Amniotic epithelial cell (primary cell): ENCODE measurements around the gene NSMF.
"Not testable (repeated sequence)": the region's sequence is repeated elsewhere in the genome, so short reads cannot be mapped to it uniquely, and the experiment has no call there.

Experiments
- DNase-seq: peaks from one replicate; pipeline ENCODE4 v3.0.0-alpha.2; 2010; ENCODE audit warnings: low read depth

Gene NSMF

GRCh38 chr9:137410236-137410890, 48.8 kb downstream of the NSMF start:
- not testable (repeated sequence) for DNase-seq

DNA sequence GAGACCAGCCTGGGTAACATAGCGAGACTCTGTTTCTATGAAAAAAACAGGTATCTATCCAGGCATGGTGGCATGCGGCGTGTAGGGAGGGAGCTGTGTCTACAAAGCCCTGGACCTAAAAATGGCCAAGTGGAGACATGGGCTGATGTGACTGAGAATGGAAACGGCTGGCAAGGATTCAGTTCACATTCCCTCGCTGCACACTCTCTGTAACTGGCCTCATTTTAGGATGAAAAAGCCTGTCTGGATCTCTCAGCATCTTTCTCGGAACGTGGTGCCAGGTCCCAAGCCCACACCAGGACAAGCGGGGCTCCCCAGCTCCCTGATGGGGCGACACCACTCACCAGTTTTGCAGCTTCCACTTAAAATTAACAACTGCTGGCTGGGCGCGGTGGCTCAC, 49.6 kb downstream of the NSMF start:
- DNase-seq = no peak

DNA sequence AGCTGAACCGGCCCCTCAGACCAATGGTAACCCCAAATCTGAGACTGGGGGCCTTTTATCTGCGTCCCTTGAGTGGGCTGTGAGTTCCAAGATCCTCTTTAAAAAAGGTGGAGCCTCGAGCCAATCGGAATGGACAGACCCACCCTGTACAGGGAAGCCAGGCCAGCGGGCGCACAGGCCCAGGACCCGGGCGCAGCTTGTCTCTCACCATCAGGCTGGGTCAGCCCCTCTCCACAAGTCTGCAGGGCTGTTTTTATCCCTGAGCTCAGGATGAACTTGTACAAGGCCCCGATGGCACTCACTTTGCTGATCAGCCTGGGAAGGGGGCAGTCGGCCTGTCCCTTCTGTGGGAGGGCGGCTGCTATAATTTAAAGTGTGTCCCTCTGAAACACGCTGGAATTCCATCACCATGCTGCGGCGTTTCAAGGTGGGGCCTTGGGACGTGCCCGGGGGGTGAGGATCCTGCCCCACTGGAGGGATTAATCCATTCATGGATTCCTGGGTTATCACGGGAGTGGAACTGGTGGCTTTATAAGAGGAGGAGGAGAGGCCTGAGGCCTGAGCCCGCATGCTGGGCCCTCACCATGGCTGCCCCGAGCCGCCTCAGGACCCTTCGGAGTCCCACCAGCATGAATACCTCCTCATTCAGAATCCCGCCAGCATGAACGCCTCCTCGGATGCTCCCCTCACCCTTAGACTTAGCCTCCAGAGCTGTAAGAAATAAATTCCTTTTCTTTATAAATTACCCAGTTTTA, 50.3 kb downstream of the NSMF start:
- DNase-seq = no peak

GRCh38 chr9:137407590-137408300, 51.4 kb downstream of the NSMF start:
- no peak for DNase-seq

DNA sequence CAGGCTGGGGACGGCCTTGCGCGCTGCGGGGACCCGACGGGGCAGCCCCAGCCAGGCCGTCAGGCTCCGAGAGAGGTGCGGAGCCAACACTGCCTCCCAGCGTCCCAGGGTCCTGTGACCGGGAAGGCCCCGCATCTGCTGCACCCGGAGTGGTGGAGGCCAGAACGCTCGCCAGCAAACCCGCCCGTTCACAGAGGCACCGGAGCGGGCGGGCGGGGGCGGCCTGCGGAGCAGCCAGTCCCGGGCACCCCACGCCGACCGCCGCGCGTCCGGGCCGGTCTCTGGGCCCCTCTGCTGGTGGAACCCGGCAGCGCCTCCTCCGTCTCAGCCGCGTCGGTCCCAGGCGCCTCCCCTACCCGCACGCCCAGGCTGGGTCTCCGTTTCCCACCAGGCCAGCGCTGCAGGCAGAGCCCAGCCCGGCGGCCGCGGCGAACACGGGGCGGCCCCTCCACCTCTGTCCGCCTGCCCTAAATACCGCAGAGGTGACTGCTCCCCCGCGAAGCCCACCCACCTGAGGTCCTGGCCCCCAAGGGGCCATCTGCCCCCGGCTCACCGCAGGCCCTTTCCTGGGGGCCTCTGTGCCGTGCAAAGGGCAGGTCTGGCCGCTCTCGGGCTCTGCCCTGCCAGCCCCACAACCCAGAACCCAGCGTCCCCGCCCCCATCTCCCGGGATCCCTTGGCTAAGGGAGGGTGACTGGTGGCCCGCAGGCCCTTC, 52.1 kb downstream of the NSMF start:
- peak; percentile 49 for DNase-seq

DNA sequence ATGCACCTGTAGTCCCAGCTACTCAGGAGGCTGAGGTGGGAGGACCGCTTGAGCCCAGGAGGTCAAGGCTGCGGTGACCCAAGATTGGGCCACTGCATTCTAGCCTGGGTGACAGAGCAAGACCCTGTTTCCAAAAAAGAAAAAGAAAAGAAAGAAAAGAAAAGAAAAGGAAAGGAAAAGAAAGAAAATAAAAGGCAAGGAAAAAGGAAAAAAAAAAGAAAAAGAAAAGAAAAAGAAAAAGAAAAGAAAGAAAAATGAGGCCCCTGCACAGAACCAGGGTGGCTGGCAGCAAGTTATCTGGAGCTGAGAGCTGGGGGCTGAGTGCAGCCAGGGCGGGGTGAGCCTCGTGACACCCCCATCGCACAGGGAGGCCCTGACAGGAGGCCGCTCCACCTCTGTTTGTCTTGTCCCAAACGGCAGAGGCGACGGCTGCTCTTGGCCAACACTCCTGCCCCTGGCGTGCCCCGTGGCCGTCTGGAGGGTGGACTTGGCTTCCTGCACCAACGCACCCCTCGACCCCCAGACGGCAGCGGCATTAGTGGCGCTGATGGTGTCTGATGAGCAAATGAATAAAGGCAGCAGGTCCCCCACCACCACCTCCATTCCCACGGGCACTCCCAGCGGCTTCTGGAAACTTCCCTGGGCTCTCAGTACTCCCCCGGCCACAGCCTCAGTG, 52.9 kb downstream of the NSMF start:
- DNase-seq = no peak

DNA sequence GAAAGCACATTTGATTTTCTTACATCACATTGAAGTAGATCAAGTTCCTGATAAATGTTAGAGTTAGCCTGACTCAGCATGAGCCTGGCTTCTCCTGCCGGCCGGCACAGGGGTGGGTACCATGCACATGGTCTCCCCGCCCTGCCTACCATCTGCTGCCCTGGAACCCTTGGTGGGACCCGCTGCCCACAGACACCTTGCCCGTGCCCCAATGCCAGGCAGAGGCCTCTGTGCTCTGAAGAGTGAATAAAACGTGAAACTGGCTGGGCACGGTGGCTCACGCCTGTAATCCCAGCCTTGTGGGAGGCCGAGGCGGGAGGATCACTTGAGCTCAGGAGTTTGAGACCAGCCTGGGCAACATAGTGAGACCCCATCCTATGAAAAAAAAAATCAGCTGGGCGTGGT, 53.5 kb downstream of the NSMF start:
- DNase-seq = peak; percentile 62

- DNase-seq = no peak
Measured at GRCh38 chr9:137404961-137405567, 54.1 kb downstream of the NSMF start.

DNA sequence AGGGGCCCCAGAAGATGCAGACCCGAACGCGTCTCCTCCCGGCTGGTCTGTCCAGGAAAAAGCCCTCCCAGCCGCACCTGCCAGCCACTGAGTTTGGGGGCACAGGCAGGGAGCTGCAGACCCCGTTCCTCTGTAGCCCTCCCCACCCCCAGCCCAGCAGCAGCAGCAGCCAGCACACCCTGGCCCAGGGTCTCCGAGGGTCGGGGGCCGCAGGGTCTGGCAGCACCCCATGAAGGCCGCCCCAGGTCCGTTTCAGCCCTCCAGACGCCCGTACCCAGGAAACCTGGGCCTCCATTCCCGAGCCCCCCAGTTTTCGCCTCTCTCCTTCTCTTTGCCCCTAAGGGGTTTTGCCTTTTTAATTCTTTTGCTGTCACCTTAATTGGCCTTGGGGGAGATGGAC, 55.9 kb downstream of the NSMF start:
- no peak for DNase-seq

DNA sequence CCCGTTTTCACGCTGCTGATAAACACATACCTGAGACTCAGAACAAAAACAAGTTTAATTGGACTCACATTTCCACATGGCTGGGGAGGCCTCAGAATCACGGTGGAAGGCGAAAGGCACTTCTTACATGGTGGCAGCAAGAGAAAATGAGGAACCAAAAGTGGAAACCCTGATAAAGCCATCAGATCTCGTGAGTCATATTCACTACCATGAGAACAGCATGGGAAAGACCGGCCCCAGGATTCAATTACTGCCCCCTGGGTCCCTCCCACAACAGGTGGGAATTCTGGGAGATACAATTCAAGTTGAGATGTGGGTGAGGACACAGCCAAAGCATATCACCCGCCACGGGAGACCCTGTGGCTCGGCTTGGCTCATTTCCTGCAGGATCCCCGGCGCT, 56.4 kb downstream of the NSMF start:
- DNase-seq = no peak

DNA sequence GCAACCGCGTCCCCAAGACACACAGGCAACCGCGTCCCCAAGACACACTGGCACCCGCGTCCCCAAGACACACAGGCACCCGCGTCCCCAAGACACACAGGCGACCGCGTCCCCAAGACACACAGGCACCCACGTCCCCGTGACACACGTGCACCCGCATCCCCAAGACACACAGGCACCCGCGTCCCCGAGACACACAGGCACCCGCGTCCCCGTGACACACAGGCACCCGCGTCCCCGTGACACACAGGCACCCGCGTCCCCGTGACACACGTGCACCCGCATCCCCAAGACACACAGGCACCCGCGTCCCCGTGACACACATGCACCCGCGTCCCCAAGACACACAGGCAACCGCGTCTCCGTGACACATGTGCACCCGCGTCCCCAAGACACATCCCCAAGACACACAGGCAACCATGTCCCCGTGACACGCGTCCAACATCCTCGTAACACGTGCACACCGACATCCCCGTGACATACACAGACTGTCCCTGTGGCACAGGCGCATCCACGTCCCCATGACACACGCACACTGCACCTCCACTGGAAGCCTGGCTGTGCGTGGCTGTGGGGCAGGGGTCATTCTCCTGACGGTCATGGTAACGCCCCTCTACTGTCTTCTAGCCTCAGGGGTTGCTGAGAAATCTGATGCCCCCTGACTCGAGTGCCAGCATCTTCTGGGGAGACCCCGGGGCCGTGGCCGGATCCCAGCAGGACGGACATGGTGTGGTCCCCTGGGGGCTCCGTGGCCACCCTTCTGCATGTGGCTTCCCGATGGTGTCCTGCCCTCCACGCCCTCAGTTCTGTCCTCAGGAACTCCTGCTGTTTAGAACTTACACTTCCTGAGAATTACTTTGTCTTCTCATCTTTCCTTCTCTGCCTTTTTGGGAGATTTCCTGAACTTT, 60.3 kb downstream of the NSMF start:
- DNase-seq = no peak

GRCh38 chr9:137397675-137398423, 61.3 kb downstream of the NSMF start:
- no peak for DNase-seq
